K562 (cell line): ENCODE measurements around the gene C6orf62. TPM values are rescaled to one million over a fixed set of nuclear protein-coding genes. Genes with fewer than 3 reads are reported as not detected.

Source experiments
- ARID1B ChIP-seq: fragments of 450-650 bp; IDR thresholded peaks from 2 replicates; pipeline ENCODE4 v1.6.1; 2016; ENCODE audit warnings: antibody characterized with exemption, mild to moderate bottlenecking, inconsistent platforms
- ATF7 ChIP-seq: fragments of 450-650 bp; IDR thresholded peaks from 2 replicates; pipeline ENCODE4 v1.7.1; 2014; ENCODE audit warnings: mild to moderate bottlenecking, moderate library complexity
- MAX ChIP-seq: sonication (generic); formaldehyde crosslinking; IDR thresholded peaks from 2 replicates; pipeline ENCODE4 v1.9.0; 2022; ENCODE audit warnings: mild to moderate bottlenecking, missing genetic modification reagents
- MCM7 ChIP-seq, 2 experiments: fragments of 450-650 bp; IDR thresholded peaks; 2 replicates each; pipeline ENCODE4 v1.6.1; 2016 to 2018
- SMARCA4 ChIP-seq: fragments of 450-650 bp; IDR thresholded peaks from 2 replicates; pipeline ENCODE4 v1.6.1; 2016
- THAP7 ChIP-seq: fragments of 250-450 bp; sonication (Bioruptor Pico); IDR thresholded peaks from 2 replicates; pipeline ENCODE4 v1.5.0; 2021
- ZMIZ1 ChIP-seq, 2 experiments: fragments of 150-350 bp in 1 of 2; IDR thresholded peaks; 2 replicates each; pipeline ENCODE4 v1.6.1; 2012 to 2016; ENCODE audit warnings: low read depth in 2 of 2, low read length in 2 of 2, mild to moderate bottlenecking in 1 of 2, moderate library complexity in 1 of 2
- ZNF280A ChIP-seq: fragments of 450-650 bp; IDR thresholded peaks from 2 replicates; pipeline ENCODE4 v1.6.1; 2018; ENCODE audit warnings: mild to moderate bottlenecking, low read depth; ENCODE audit not compliant: partially characterized antibody
- ZNF77 ChIP-seq: fragments of 250-450 bp; sonication (Bioruptor Pico); IDR thresholded peaks from 2 replicates; pipeline ENCODE4 v1.5.0; 2020
- polyA plus RNA-seq, 8 experiments: library from polyadenylated mRNA; depleted of rRNA in 4 of 8; stranded (reverse) in 5 of 8; unstranded in 3 of 8; fragments of >200 nt; fragmentation: Nextera tagmentation in 2 of 8; fragmentation: Illumina TruSeq in 1 of 8; extraction: Ambion mirVana in 2 of 8; extraction: Trizol in 1 of 8; gene quantifications; 2 replicates each; pipeline versions ENCODE4 v1.2.1 to v1.2.3, GENCODE V29; 2011 to 2014; ENCODE audit warnings: inconsistent platforms in 1 of 8, missing spikeins in 1 of 8
- total RNA-seq, 7 experiments: library from RNA; depleted of rRNA in 6 of 7; stranded (reverse); fragments of >200 nt in 6 of 7; fragmentation: Illumina TruSeq in 2 of 7; extraction: Trizol in 2 of 7; gene quantifications; 2 replicates each; pipeline versions ENCODE4 v1.2.1 to v1.2.3, GENCODE V29; 2011 to 2021; ENCODE audit warnings: low replicate concordance in 1 of 7

The C6orf62 gene
- total and polyA plus RNA-seq, 9 of the 15 experiments (the other 6 are each of a cell fraction or from before 2014, with no cell fraction given) = 48.5 to 579 (median 111) TPM

GRCh38 chr6:24683297-24684296 is 35.4 kb downstream of the C6orf62 start (continued):
- TF ChIP-seq ZNF280A (no peak), THAP7 (CRISPR knock-in tag) (no peak), MCM7 (IDR thresholded peaks at IDR 0.05) (no peak), ATF7 (peak; percentile 26; the same call in 1 of the 2 replicates), ARID1B (peak; percentile 50), MAX (CRISPR knock-in tag) (no peak), ZMIZ1 (IDR thresholded peaks at IDR 0.05; ENCODE audit: low read depth in 2 of 2, low read length in 2 of 2) (no peak), ZNF77 (CRISPR knock-in tag) (no peak), SMARCA4 (peak; percentile 36; the same call in 1 of the 2 replicates)
- TF ChIP-seq, all 486 proteins: peak for 10
